NB4 (cell line): Measurements from ENCODE around the gene SORBS1.

ENCODE experiments used
- MAX ChIP-seq: IDR thresholded peaks from 2 replicates; pipeline ENCODE4 v1.6.1; 2011; ENCODE audit warnings: low read depth, low read length
- MYC ChIP-seq: IDR thresholded peaks from 2 replicates; pipeline ENCODE4 v1.6.1; 2011; ENCODE audit warnings: low read depth, low read length
- POLR2A ChIP-seq: IDR thresholded peaks from 2 replicates; pipeline ENCODE4 v1.6.1; 2011; ENCODE audit warnings: mild to moderate bottlenecking; ENCODE audit not compliant: insufficient read length; ENCODE audit errors: extremely low read depth
- TF ChIP-seq, protein P1 (sequence below): IDR thresholded peaks from one replicate; pipeline ENCODE4 v1.5.1; 2012; ENCODE audit warnings: low read depth, low read length

- TF ChIP-seq, protein P1, sequence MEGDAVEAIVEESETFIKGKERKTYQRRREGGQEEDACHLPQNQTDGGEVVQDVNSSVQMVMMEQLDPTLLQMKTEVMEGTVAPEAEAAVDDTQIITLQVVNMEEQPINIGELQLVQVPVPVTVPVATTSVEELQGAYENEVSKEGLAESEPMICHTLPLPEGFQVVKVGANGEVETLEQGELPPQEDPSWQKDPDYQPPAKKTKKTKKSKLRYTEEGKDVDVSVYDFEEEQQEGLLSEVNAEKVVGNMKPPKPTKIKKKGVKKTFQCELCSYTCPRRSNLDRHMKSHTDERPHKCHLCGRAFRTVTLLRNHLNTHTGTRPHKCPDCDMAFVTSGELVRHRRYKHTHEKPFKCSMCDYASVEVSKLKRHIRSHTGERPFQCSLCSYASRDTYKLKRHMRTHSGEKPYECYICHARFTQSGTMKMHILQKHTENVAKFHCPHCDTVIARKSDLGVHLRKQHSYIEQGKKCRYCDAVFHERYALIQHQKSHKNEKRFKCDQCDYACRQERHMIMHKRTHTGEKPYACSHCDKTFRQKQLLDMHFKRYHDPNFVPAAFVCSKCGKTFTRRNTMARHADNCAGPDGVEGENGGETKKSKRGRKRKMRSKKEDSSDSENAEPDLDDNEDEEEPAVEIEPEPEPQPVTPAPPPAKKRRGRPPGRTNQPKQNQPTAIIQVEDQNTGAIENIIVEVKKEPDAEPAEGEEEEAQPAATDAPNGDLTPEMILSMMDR: no peak
- no peak for TF ChIP-seq POLR2A
- TF ChIP-seq MAX: no peak
- no peak for TF ChIP-seq MYC
Measured at GRCh38 chr10:95550073-95550672, 11.0 kb downstream of the SORBS1 start.
